Measurements from ENCODE around the gene BTRC. TPM values are rescaled to one million over a fixed set of nuclear protein-coding genes. Genes with fewer than 3 reads are reported as not detected.
A peak's percentile ranks its signal among the peaks of the same experiment; 100 is the strongest.

The BTRC gene
- total and polyA plus RNA-seq, 7 donors: 2.4 to 32.6 (median 9.4) TPM

GRCh38 chr10:101595591-101596433 lies 241.8 kb downstream of the BTRC start:
- WGBS, 2 donors: 65 to 81% methylated on average over 13 of the region's 13 CpGs
- Histone ChIP-seq H3K36me3 (peaks cover 0 to 14% (median 0%) of the 10 kb centered on the region in 4 donors), H3K9me3 (no peaks in the 10 kb centered on the region), H3K4me3 (no peak overlapping the region), H3K27ac (no peak overlapping the region), H3K4me1 (no peaks in the 10 kb centered on the region), H3K27me3 (no peaks in the 10 kb centered on the region)
- no peak for DNase-seq
- intact Hi-C loops (cut with DNase I): no loop called here
- TF ChIP-seq EP300 (IDR thresholded peaks at IDR 0.05): no peak
- TF ChIP-seq CTCF (IDR thresholded peaks at IDR 0.05): no peak
- TF ChIP-seq POLR2AphosphoS5 (IDR thresholded peaks at IDR 0.05): no peak
- TF ChIP-seq POLR2A (IDR thresholded peaks at IDR 0.05): no peak

GRCh38 chr10:101597091-101597900 lies 243.3 kb downstream of the BTRC start:
- H3K27me3 ChIP-seq: no peaks in the 10 kb centered on the region
- 85 to 92% methylated on average over 14 of the region's 14 CpGs for WGBS, 2 donors
- intact Hi-C loops (cut with DNase I): no loop called here
- H3K27ac ChIP-seq: no peak overlapping the region
- no peaks in the 10 kb centered on the region for H3K4me1 ChIP-seq
- DNase-seq: no peak
- no peak overlapping the region for H3K4me3 ChIP-seq
- H3K36me3 ChIP-seq: peaks cover 0 to 17% (median 0%) of the 10 kb centered on the region in 4 donors
- TF ChIP-seq POLR2AphosphoS5 (IDR thresholded peaks at IDR 0.05): no peak
- no peak for TF ChIP-seq POLR2A (IDR thresholded peaks at IDR 0.05)
- TF ChIP-seq EP300 (IDR thresholded peaks at IDR 0.05): no peak
- no peak for TF ChIP-seq CTCF (IDR thresholded peaks at IDR 0.05)
- H3K9me3 ChIP-seq: no peaks in the 10 kb centered on the region

GRCh38 chr10:101601541-101601940 lies 247.6 kb downstream of the BTRC start:
- no peaks in the 10 kb centered on the region for H3K27me3 ChIP-seq
- 89 to 90% methylated on average over 1 of the region's 1 CpG for WGBS, 2 donors
- no peaks in the 10 kb centered on the region for H3K9me3 ChIP-seq
- TF ChIP-seq EP300 (IDR thresholded peaks at IDR 0.05) (no peak), POLR2AphosphoS5 (IDR thresholded peaks at IDR 0.05) (no peak), POLR2A (IDR thresholded peaks at IDR 0.05) (no peak)
- intact Hi-C loops (cut with DNase I): no loop called here
- peaks cover 0 to 35% (median 3%) of the 10 kb centered on the region in 4 donors for H3K36me3 ChIP-seq
- no peaks in the 10 kb centered on the region for H3K4me1 ChIP-seq
- H3K27ac ChIP-seq: no peak overlapping the region
- no peak overlapping the region for H3K4me3 ChIP-seq
- DNase-seq: no peak

GRCh38 chr10:101602761-101603398 lies 248.9 kb downstream of the BTRC start:
- WGBS, 2 donors: 49 to 67% methylated on average over 6 of the region's 6 CpGs
- no peak for DNase-seq
- Histone ChIP-seq H3K27ac (no peak overlapping the region), H3K9me3 (no peaks in the 10 kb centered on the region), H3K4me3 (no peak overlapping the region), H3K27me3 (no peaks in the 10 kb centered on the region), H3K36me3 (peaks cover 0 to 42% (median 8%) of the 10 kb centered on the region in 4 donors), H3K4me1 (no peaks in the 10 kb centered on the region)
- TF ChIP-seq EP300 (IDR thresholded peaks at IDR 0.05): no peak
- peak; percentile 37 to 67 (median 58) for TF ChIP-seq CTCF (IDR thresholded peaks at IDR 0.05)
- peak in 1 of 4 donors; percentile 12 for TF ChIP-seq POLR2AphosphoS5 (IDR thresholded peaks at IDR 0.05)
- intact Hi-C loops (cut with DNase I): loop anchor here (2.0 kb wide), 1 partner anchor 178 kb away; no protein-coding TSS in a partner anchor

Small RNA genes lying within 50 kb of the gene (small RNA-seq; reads per million reads assigned to genes)
- gene MIR3158-1: 0 reads per million in 3 donors
- 0 reads per million in 3 donors for gene RNU2-43P
- gene RNU2-59P: 0.11 to 0.44 (median 0.24) reads per million in 3 donors

Other genes with a start within 250 kb of the BTRC start
- not detected for gene TLX1, start 222.9 kb upstream of the BTRC start, total RNA-seq
- under 1 TPM in 1 of 3 donors, not detected in 2; 0.07 TPM for gene TLX1, start 222.9 kb upstream of the BTRC start, polyA plus RNA-seq
- not detected for gene LBX1, start 124.7 kb upstream of the BTRC start, total RNA-seq
- gene LBX1, start 124.7 kb upstream of the BTRC start, polyA plus RNA-seq: not detected
- gene POLL, start 234.1 kb downstream of the BTRC start, total RNA-seq: 10 to 100 TPM; 25.3 to 39.6 (median 33.2) TPM
- 10 to 100 TPM in 2 of 3 donors, 1 to 10 TPM in 1; 9.0 to 29.4 (median 19.2) TPM for gene POLL, start 234.1 kb downstream of the BTRC start, polyA plus RNA-seq
- 10 to 100 TPM; 18.5 to 80.2 (median 40.0) TPM for gene DPCD, start 234.2 kb downstream of the BTRC start, total RNA-seq
- gene DPCD, start 234.2 kb downstream of the BTRC start, polyA plus RNA-seq: 10 to 100 TPM; 13.2 to 25.7 (median 24.9) TPM

Data from sigmoid colon (tissue), 7 donors.